H1 (cell line): Measurements from ENCODE around the gene CD300E. TPM values are rescaled to one million over a fixed set of nuclear protein-coding genes. Genes with fewer than 3 reads are reported as not detected.

Source experiments
- JUND ChIP-seq: IDR thresholded peaks from 2 replicates; pipeline ENCODE4 v1.6.1; 2011; ENCODE audit warnings: mild to moderate bottlenecking, improper control_type of control experiment, low read length
- NRF1 ChIP-seq: IDR thresholded peaks from 2 replicates; pipeline ENCODE4 v1.6.1; 2011; ENCODE audit warnings: mild to moderate bottlenecking, low read depth, low read length, improper control_type of control experiment
- PHF8 ChIP-seq: fragments of 200-600 bp; sonication (generic); conservative IDR thresholded peaks from 2 replicates; pipeline ENCODE4 v1.7.1; 2012; ENCODE audit warnings: low read depth, mild to moderate bottlenecking, inconsistent platforms, low read length, moderate library complexity
- POU5F1 ChIP-seq: IDR thresholded peaks from 2 replicates; pipeline ENCODE4 v1.6.1; 2011; ENCODE audit warnings: low read depth, mild to moderate bottlenecking, low read length, moderate library complexity
- RFX5 ChIP-seq: IDR thresholded peaks from 2 replicates; pipeline ENCODE4 v1.6.1; 2011; ENCODE audit warnings: low read depth, low read length, improper control_type of control experiment, borderline replicate concordance
- RXRA ChIP-seq: IDR thresholded peaks from 2 replicates; pipeline ENCODE4 v1.6.1; 2011; ENCODE audit warnings: low read depth, mild to moderate bottlenecking, low read length, moderate library complexity; ENCODE audit not compliant: insufficient read depth
- SRF ChIP-seq: IDR thresholded peaks from 2 replicates; pipeline ENCODE4 v1.6.1; 2011; ENCODE audit warnings: mild to moderate bottlenecking, low read depth, low read length, moderate library complexity
- TEAD4 ChIP-seq: IDR thresholded peaks from 2 replicates; pipeline ENCODE4 v1.6.1; 2012; ENCODE audit warnings: low read depth, low read length, inconsistent platforms, mixed read lengths
- YY1 ChIP-seq: IDR thresholded peaks from 2 replicates; pipeline ENCODE4 v1.6.1; 2011; ENCODE audit warnings: low read depth, mild to moderate bottlenecking, low read length
- polyA plus RNA-seq, 7 experiments: library from polyadenylated mRNA; depleted of rRNA in 3 of 7; stranded (reverse) in 5 of 7; unstranded in 2 of 7; fragments of >200 nt in 5 of 7; fragments of 200-250 nt in 2 of 7; gene quantifications; 1 replicate in 5 of 7; 2 replicates in 1 of 7; 4 replicates in 1 of 7; pipeline versions ENCODE4 v1.2.1 to v1.2.3, GENCODE V29; 2011 to 2013; ENCODE audit warnings: missing spikeins in 2 of 7, mixed read lengths in 2 of 7
- total RNA-seq: library from RNA; stranded (reverse); fragmentation: NEBNext Ultra II Directional; extraction: Animal tissue kit (Norgen Biotek cat#: 25700); gene quantifications from 2 replicates; pipeline ENCODE4 v1.2.1, GENCODE V29; 2021
- TF ChIP-seq, protein P1 (sequence below): IDR thresholded peaks from 2 replicates; pipeline ENCODE4 v1.6.1; 2012; ENCODE audit warnings: inconsistent platforms

CD300E gene
- total and polyA plus RNA-seq, 2 of the 8 experiments (the other 6 are each of a cell fraction or from before 2014, with no cell fraction given), result not detected

- TF ChIP-seq NRF1 (no peak), PHF8 (no peak), RXRA (no peak), YY1 (no peak), TEAD4 (no peak), POU5F1 (no peak), RFX5 (no peak), SRF (no peak), JUND (no peak)
- TF ChIP-seq, protein P1, sequence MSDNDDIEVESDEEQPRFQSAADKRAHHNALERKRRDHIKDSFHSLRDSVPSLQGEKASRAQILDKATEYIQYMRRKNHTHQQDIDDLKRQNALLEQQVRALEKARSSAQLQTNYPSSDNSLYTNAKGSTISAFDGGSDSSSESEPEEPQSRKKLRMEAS, result no peak
Observed at GRCh38 chr17:74592087-74592990, 31.2 kb downstream of the CD300E start, which contains the start of gene CD300LD (continued).
